HEK293T (cell line): ENCODE results near the gene DUS2.

Experiments used
- CTCF ChIA-PET: fragments of 350-600 bp; formaldehyde crosslinking; extraction: SDS; loops from one replicate; lab custom pipeline; 2021; ENCODE audit warnings: antibody characterized with exemption, inconsistent platforms; lab: Yijun Ruan, JAX
- POLR2A ChIA-PET: fragments of 350-600 bp; formaldehyde crosslinking; extraction: SDS; loops from one replicate; lab custom pipeline; 2020; ENCODE audit warnings: antibody characterized with exemption, inconsistent platforms; lab: Yijun Ruan, JAX
- DNase-seq: peaks from one replicate; pipeline ENCODE4 v3.0.0; 2012; ENCODE audit warnings: mixed read lengths; ENCODE audit errors: extremely low spot score
- ARNT ChIP-seq: fragments of 450-650 bp; IDR thresholded peaks from 2 replicates; pipeline ENCODE4 v1.6.1; 2017; ENCODE audit warnings: mild to moderate bottlenecking
- BHLHE40 ChIP-seq: fragments of 450-650 bp; IDR thresholded peaks from 2 replicates; pipeline ENCODE4 v1.6.1; 2016; ENCODE audit warnings: mild to moderate bottlenecking, moderate library complexity, borderline replicate concordance
- CTBP1 ChIP-seq: fragments of 450-650 bp; IDR thresholded peaks from 2 replicates; pipeline ENCODE4 v1.6.1; 2016; ENCODE audit warnings: borderline replicate concordance
- ELF4 ChIP-seq: fragments of 450-650 bp; IDR thresholded peaks from 2 replicates; pipeline ENCODE4 v1.6.1; 2017; ENCODE audit warnings: antibody characterized with exemption
- FOXA1 ChIP-seq: fragments of 450-650 bp; IDR thresholded peaks from 2 replicates; pipeline ENCODE4 v1.6.1; 2016; ENCODE audit warnings: mild to moderate bottlenecking
- FOXK2 ChIP-seq: fragments of 450-650 bp; IDR thresholded peaks from 2 replicates; pipeline ENCODE4 v1.6.1; 2016; ENCODE audit warnings: mild to moderate bottlenecking
- FOXM1 ChIP-seq: fragments of 450-650 bp; IDR thresholded peaks from 2 replicates; pipeline ENCODE4 v1.6.1; 2017; ENCODE audit warnings: mild to moderate bottlenecking, borderline replicate concordance
- HDGF ChIP-seq: fragments of 450-650 bp; IDR thresholded peaks from 2 replicates; pipeline ENCODE4 v1.6.1; 2017; ENCODE audit warnings: antibody characterized with exemption, borderline replicate concordance
- L3MBTL2 ChIP-seq: fragments of 450-650 bp; conservative IDR thresholded peaks from 2 replicates; pipeline ENCODE4 v1.6.1; 2016; ENCODE audit warnings: mild to moderate bottlenecking
- LEF1 ChIP-seq: fragments of 450-650 bp; IDR thresholded peaks from 2 replicates; pipeline ENCODE4 v1.6.1; 2017; ENCODE audit warnings: mild to moderate bottlenecking, borderline replicate concordance
- NFRKB ChIP-seq: fragments of 450-650 bp; IDR thresholded peaks from 2 replicates; pipeline ENCODE4 v1.6.1; 2016; ENCODE audit warnings: mild to moderate bottlenecking, moderate library complexity
- PKNOX1 ChIP-seq: fragments of 450-650 bp; IDR thresholded peaks from 2 replicates; pipeline ENCODE4 v1.6.1; 2016
- SP1 ChIP-seq: fragments of 450-650 bp; IDR thresholded peaks from 2 replicates; pipeline ENCODE4 v1.6.1; 2017
- SUZ12 ChIP-seq: fragments of 450-650 bp; IDR thresholded peaks from 2 replicates; pipeline ENCODE4 v1.6.1; 2016; ENCODE audit warnings: mild to moderate bottlenecking
- TARDBP ChIP-seq: fragments of 450-650 bp; IDR thresholded peaks from 2 replicates; pipeline ENCODE4 v1.6.1; 2016
- ZNF384 ChIP-seq: fragments of 450-650 bp; IDR thresholded peaks from 2 replicates; pipeline ENCODE4 v1.6.1; 2016

The DUS2 gene

GRCh38 chr16:67979955-67980678 is 43.0 kb upstream of the DUS2 start, which contains the start of gene DPEP3:
Gene DPEP3, minus strand, starts transcription at chr16:67980499. Its CDS starts 119 bp downstream, at chr16:67980380.
- POLR2A ChIA-PET, result no interaction called here
- no peak for TF ChIP-seq TARDBP
- TF ChIP-seq NFRKB, result no peak
- no peak for TF ChIP-seq SP1
- TF ChIP-seq SUZ12, result no peak
- no peak for TF ChIP-seq LEF1
- TF ChIP-seq CTBP1, result no peak
- no peak for TF ChIP-seq PKNOX1
- TF ChIP-seq ZNF384, result no peak
- TF ChIP-seq L3MBTL2, result no peak
- TF ChIP-seq ARNT, result no peak
- CTCF ChIA-PET, result interaction anchor here (0.6 kb wide), 1 partner anchor 30 kb away, joined by 3 read pairs; no protein-coding TSS in a partner anchor
- DNase-seq, result no peak

GRCh38 chr16:67982011-67982696 is 40.9 kb upstream of the DUS2 start:
- no peak for DNase-seq
- ChIA-PET CTCF (no interaction called here), POLR2A (no interaction called here)
- TF ChIP-seq FOXM1 (no peak), L3MBTL2 (no peak), CTBP1 (no peak), NFRKB (no peak), FOXA1 (no peak), LEF1 (no peak), TARDBP (no peak), ELF4 (no peak), FOXK2 (no peak), BHLHE40 (no peak), HDGF (no peak), PKNOX1 (no peak)

- CTCF ChIA-PET, result no interaction called here
- TF ChIP-seq FOXM1 (no peak), L3MBTL2 (no peak), BHLHE40 (no peak), NFRKB (no peak), ARNT (no peak)
- POLR2A ChIA-PET, result interaction anchor here (0.6 kb wide), 1 partner anchor 251 kb away, joined by 3 read pairs; no protein-coding TSS in a partner anchor
- no peak for DNase-seq
Observed at GRCh38 chr16:67986949-67987348, 36.1 kb upstream of the DUS2 start.

- CTCF ChIA-PET, result no interaction called here
- no peak for DNase-seq
- TF ChIP-seq FOXK2 (no peak), L3MBTL2 (no peak), FOXM1 (no peak), HDGF (no peak), ARNT (no peak), NFRKB (no peak), ZNF384 (no peak), BHLHE40 (no peak), FOXA1 (no peak), LEF1 (no peak), SUZ12 (no peak), PKNOX1 (no peak), SP1 (no peak), TARDBP (no peak)
- POLR2A ChIA-PET, result interaction anchor here (1.2 kb wide), 1 partner anchor 52 kb away, joined by 4 read pairs; no protein-coding TSS in a partner anchor
Observed at GRCh38 chr16:67987460-67988160, 35.5 kb upstream of the DUS2 start.

- no peak for TF ChIP-seq FOXK2
- no peak for TF ChIP-seq SUZ12
- no peak for TF ChIP-seq BHLHE40
- TF ChIP-seq ARNT, result no peak
- no peak for TF ChIP-seq NFRKB
- DNase-seq, result no peak
- CTCF ChIA-PET, result no interaction called here
- POLR2A ChIA-PET, result interaction anchor here (1.2 kb wide), 1 partner anchor 51 kb away, joined by 4 read pairs; no protein-coding TSS in a partner anchor
Observed at GRCh38 chr16:67988675-67989074, 34.4 kb upstream of the DUS2 start.
